HCT116 (cell line): ENCODE measurements around the gene MARS1. TPM values are rescaled to one million over a fixed set of nuclear protein-coding genes. Genes with fewer than 3 reads are reported as not detected.
A peak's percentile ranks its signal among the peaks of the same experiment; 100 is the strongest.

Source experiments
- microRNA counts: library from miRNA; unstranded; fragments of <30 nt; microRNA quantifications from one replicate; lab custom pipeline; 2015
- microRNA-seq: library from miRNA; unstranded; fragments of <30 nt; microRNA quantifications from one replicate; pipeline ENCODE4, GENCODE V29; 2016; ENCODE audit warnings: borderline number of aligned reads
- total RNA-seq: library from RNA; stranded (reverse); gene quantifications from one replicate; pipeline ENCODE4 v1.2.1, GENCODE V29; 2021; ENCODE audit not compliant: unreplicated experiment

MARS1 gene
- total RNA-seq, 1 experiment from 2014 or later, result 344 TPM

MicroRNA genes within 50 kb of the gene (microRNA counts, 767-probe panel; counts per million panel counts)
- microRNA hsa-miR-616-3p (lab: Ali Mortazavi, UCI), result not detected

Small RNA genes lying within 50 kb of the gene (microRNA-seq; reads per million reads assigned to microRNA genes)
- 5.6 reads per million, percentile 13 among the genes with 10 or more reads in this experiment for gene MIR616
- gene MIR6758, result 1.6 reads per million

Other genes starting within 250 kb of the MARS1 start
- gene STAC3, start 236.9 kb upstream of the MARS1 start, total RNA-seq, result 2.5 TPM
- 45.4 TPM for gene R3HDM2, start 57.0 kb upstream of the MARS1 start, total RNA-seq
- gene INHBC, start 53.3 kb upstream of the MARS1 start, total RNA-seq, result 0.20 TPM
- gene INHBE, start 32.8 kb upstream of the MARS1 start, total RNA-seq, result 0.89 TPM
- 6.4 TPM for gene GLI1, start 28.3 kb upstream of the MARS1 start, total RNA-seq
- 0.84 TPM for gene ARHGAP9, start 8.2 kb upstream of the MARS1 start, total RNA-seq
- gene DDIT3, start 32.4 kb downstream of the MARS1 start, total RNA-seq, result 84.7 TPM
- 70.1 TPM for gene MBD6, start 34.8 kb downstream of the MARS1 start, total RNA-seq
- gene DCTN2, start 59.1 kb downstream of the MARS1 start, total RNA-seq, result 95.9 TPM
- gene KIF5A, start 62.0 kb downstream of the MARS1 start, total RNA-seq, result 5.2 TPM
- gene PIP4K2C, start 103.1 kb downstream of the MARS1 start, total RNA-seq, result 38.4 TPM
- 0.37 TPM for gene DTX3, start 116.8 kb downstream of the MARS1 start, total RNA-seq
- 3.6 TPM for gene ARHGEF25, start 123.4 kb downstream of the MARS1 start, total RNA-seq
- gene B4GALNT1, start 145.1 kb downstream of the MARS1 start, total RNA-seq, result 31.3 TPM
- 98.4 TPM for gene OS9, start 206.1 kb downstream of the MARS1 start, total RNA-seq